Vagina (tissue), 2 donors: ENCODE results near the gene VEZF1. TPM values are rescaled to one million over a fixed set of nuclear protein-coding genes. Genes with fewer than 3 reads are reported as not detected.

ENCODE experiments used
- DNase-seq, 2 donors: peaks; one replicate each; pipeline ENCODE4 v3.0.0-alpha.2; 2017; ENCODE audit errors: extremely low spot score in 2 of 2
- H3K27ac ChIP-seq: fragments of 200-600 bp; sonication (generic); one replicate; pipeline ENCODE4 v1.5.1; 2019
- H3K27me3 ChIP-seq: fragments of 200-600 bp; sonication (generic); one replicate; pipeline ENCODE4 v1.5.1; 2019
- H3K36me3 ChIP-seq, 2 donors: fragments of 200-600 bp; sonication (generic); one replicate each; pipeline ENCODE4 v1.5.1; 2017 to 2019
- H3K4me1 ChIP-seq: fragments of 200-600 bp; sonication (generic); one replicate; pipeline ENCODE4 v1.5.1; 2019
- H3K4me3 ChIP-seq, 2 donors: fragments of 200-600 bp; sonication (generic); 1 replicate in 1 of 2; 2 replicates in 1 of 2; pipeline ENCODE4 v1.5.1; 2016 to 2019
- H3K9me3 ChIP-seq: fragments of 200-600 bp; sonication (generic); one replicate; pipeline ENCODE4 v1.5.1; 2019
- CTCF ChIP-seq, 3 experiments: fragments of 450-650 bp in 2 of 3; fragments of 200-600 bp in 1 of 3; sonication (generic) in 1 of 3; IDR thresholded peaks; one replicate each; pipeline ENCODE4 v1.5.1; 2017 to 2019; ENCODE audit warnings: antibody characterized with exemption in 3 of 3, mild to moderate bottlenecking in 2 of 3, moderate library complexity in 2 of 3
- POLR2A ChIP-seq, 2 donors: fragments of 450-650 bp; IDR thresholded peaks; one replicate each; pipeline ENCODE4 v1.6.1; 2017; ENCODE audit warnings: antibody characterized with exemption in 2 of 2, mild to moderate bottlenecking in 2 of 2, moderate library complexity in 2 of 2
- POLR2AphosphoS5 ChIP-seq, 2 donors: sonication (generic); formaldehyde crosslinking; IDR thresholded peaks; one replicate each; pipeline ENCODE4 v1.9.0; 2017; ENCODE audit warnings: antibody characterized with exemption in 2 of 2, mild to moderate bottlenecking in 2 of 2, low read depth in 1 of 2; ENCODE audit not compliant: insufficient read depth in 1 of 2
- intact Hi-C: fragments of 100-400 bp; cut with DNase I; formaldehyde crosslinking; loops from one replicate; pipeline ENCODE4 v1.15.1; 2023
- total RNA-seq: library from RNA; depleted of rRNA; stranded (reverse); fragments of >200 nt; gene quantifications from one replicate; pipeline ENCODE4 v1.2.3, GENCODE V29; 2016

The VEZF1 gene
- total RNA-seq, 1 donor from 2014 or later = 86.2 TPM

GRCh38 chr17:58006924-58007780, 19.1 kb upstream of the VEZF1 start, which contains the start of gene SRSF1:
Gene SRSF1, minus strand, starts transcription at chr17:58007246. Its CDS starts 109 bp downstream, at chr17:58007137.
- peak; percentile 97 to 98 for DNase-seq
- no peaks in the 10 kb centered on the region for H3K27me3 ChIP-seq
- peak within 1 kb of the TSS; percentile 97 for H3K27ac ChIP-seq
- no peaks in the 10 kb centered on the region for H3K9me3 ChIP-seq
- intact Hi-C loops = loop anchor here (5.0 kb wide), 1 partner anchor 80 kb away; no protein-coding TSS in a partner anchor
- H3K4me1 ChIP-seq = peaks cover 47% of the 10 kb centered on the region
- TF ChIP-seq POLR2A (IDR thresholded peaks at IDR 0.05) = peak in 1 of 2 donors; percentile 93
- TF ChIP-seq POLR2AphosphoS5 (IDR thresholded peaks at IDR 0.05; ENCODE audit: insufficient read depth in 1 of 2, low read depth in 1 of 2) = peak; percentile 96 to 99
- no peak for TF ChIP-seq CTCF (IDR thresholded peaks at IDR 0.05)
- H3K4me3 ChIP-seq = peak within 1 kb of the TSS; percentile 85 to 86
- peaks cover 0 to 34% of the 10 kb centered on the region in 2 donors for H3K36me3 ChIP-seq

GRCh38 chr17:58006560-58006923, 18.5 kb upstream of the VEZF1 start:
- H3K9me3 ChIP-seq = no peaks in the 10 kb centered on the region
- H3K27ac ChIP-seq = peak overlapping the region; percentile 97
- intact Hi-C loops = loop anchor here (5.0 kb wide), 1 partner anchor 81 kb away; no protein-coding TSS in a partner anchor
- H3K27me3 ChIP-seq = no peaks in the 10 kb centered on the region
- peak overlapping the region; percentile 85 to 86 for H3K4me3 ChIP-seq
- DNase-seq = peak in 1 of 2 donors; percentile 93
- peak in 1 of 2 donors; percentile 12 for TF ChIP-seq POLR2A (IDR thresholded peaks at IDR 0.05)
- no peak for TF ChIP-seq CTCF (IDR thresholded peaks at IDR 0.05)
- peaks cover 0 to 36% of the 10 kb centered on the region in 2 donors for H3K36me3 ChIP-seq
- H3K4me1 ChIP-seq = peaks cover 52% of the 10 kb centered on the region

DNA sequence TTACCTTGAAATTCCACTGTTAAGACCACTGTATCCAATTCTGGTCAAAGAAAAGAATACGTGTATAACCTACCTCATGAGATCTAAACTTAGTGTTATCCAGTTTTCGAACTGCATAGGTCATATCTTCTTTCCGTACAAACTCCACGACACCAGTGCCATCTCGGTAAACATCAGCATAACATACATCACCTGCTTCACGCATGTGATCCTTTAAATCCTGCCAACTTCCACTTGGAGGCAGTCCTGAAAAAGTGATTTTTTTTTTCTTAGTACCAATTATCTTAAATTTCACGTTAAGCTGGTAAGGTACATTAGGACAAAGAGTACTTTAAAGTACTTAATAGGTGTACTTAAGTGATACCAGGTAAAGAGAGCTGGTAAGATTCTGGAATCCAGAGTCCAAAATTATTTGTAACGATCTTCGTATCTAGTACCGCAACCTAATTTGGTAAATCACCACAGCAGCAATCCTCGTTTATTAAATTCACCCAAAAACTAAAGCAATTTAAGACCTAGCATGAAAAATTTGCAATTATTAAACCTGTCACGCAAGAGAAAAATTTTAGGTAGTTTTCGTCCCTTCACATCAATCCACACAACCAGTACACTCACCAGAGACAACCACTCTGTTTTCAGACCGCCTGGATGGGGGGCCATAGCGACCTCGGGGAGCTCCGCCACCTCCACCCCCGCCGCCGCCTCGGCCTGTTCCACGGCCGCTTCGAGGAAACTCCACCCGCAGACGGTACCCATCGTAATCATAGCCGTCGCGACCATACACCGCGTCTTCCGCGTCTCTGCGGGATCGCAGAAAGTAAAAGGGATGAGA, 17.9 kb upstream of the VEZF1 start:
- Histone ChIP-seq H3K27ac (peak overlapping the region; percentile 97), H3K4me3 (peak overlapping the region; percentile 85 to 86), H3K4me1 (peaks cover 52% of the 10 kb centered on the region), H3K27me3 (no peaks in the 10 kb centered on the region), H3K36me3 (peaks cover 0 to 36% of the 10 kb centered on the region in 2 donors), H3K9me3 (no peaks in the 10 kb centered on the region)
- TF ChIP-seq CTCF (IDR thresholded peaks at IDR 0.05) = no peak
- no peak for TF ChIP-seq POLR2AphosphoS5 (IDR thresholded peaks at IDR 0.05; ENCODE audit: insufficient read depth in 1 of 2, low read depth in 1 of 2)
- TF ChIP-seq POLR2A (IDR thresholded peaks at IDR 0.05) = no peak
- DNase-seq = no peak
- intact Hi-C loops = loop anchor here (5.0 kb wide), 1 partner anchor 81 kb away; no protein-coding TSS in a partner anchor

- Histone ChIP-seq H3K27me3 (no peaks in the 10 kb centered on the region), H3K36me3 (peaks cover 0 to 42% of the 10 kb centered on the region in 2 donors), H3K27ac (no peak overlapping the region), H3K4me1 (peaks cover 52% of the 10 kb centered on the region), H3K4me3 (peak overlapping the region; percentile 85 to 86), H3K9me3 (no peaks in the 10 kb centered on the region)
- no peak for DNase-seq
- TF ChIP-seq CTCF (IDR thresholded peaks at IDR 0.05) (no peak), POLR2A (IDR thresholded peaks at IDR 0.05) (no peak), POLR2AphosphoS5 (IDR thresholded peaks at IDR 0.05; ENCODE audit: insufficient read depth in 1 of 2, low read depth in 1 of 2) (no peak)
- intact Hi-C loops = loop anchor here (5.0 kb wide), 1 partner anchor 82 kb away; no protein-coding TSS in a partner anchor
These were observed 17.1 kb upstream of the VEZF1 start for GRCh38 chr17:58005031-58005727.
